Omental fat pad (tissue), 4 donors: ENCODE results near the gene C3orf49. TPM values are rescaled to one million over a fixed set of nuclear protein-coding genes. Genes with fewer than 3 reads are reported as not detected.

Source experiments
- ATAC-seq: fragments of 150-250 bp; one replicate; pipeline ENCODE4 v1.9.1; 2016; ENCODE audit warnings: mild to moderate bottlenecking, moderate library complexity; ENCODE audit not compliant: low FRiP score
- DNase-seq: peaks from one replicate; pipeline ENCODE4 v3.0.0-alpha.2; 2019; ENCODE audit warnings: low spot score
- CTCF ChIP-seq, 3 donors: fragments of 450-650 bp; IDR thresholded peaks; one replicate each; pipeline ENCODE4 v1.5.1; 2016 to 2017; ENCODE audit warnings: antibody characterized with exemption in 3 of 3, mild to moderate bottlenecking in 3 of 3, moderate library complexity in 2 of 3
- total RNA-seq, 4 donors: library from RNA; depleted of rRNA; stranded (reverse); fragments of >200 nt; gene quantifications; one replicate each; pipeline ENCODE4 v1.1.0, GENCODE V29; 2016

Gene C3orf49
- total RNA-seq, 4 donors from 2014 or later = not detected

GRCh38 chr3:63877737-63878393 is 58.8 kb downstream of the C3orf49 start:
- no peak for DNase-seq
- no peak for TF ChIP-seq CTCF (IDR thresholded peaks at IDR 0.05)
- no peak for ATAC-seq

DNA sequence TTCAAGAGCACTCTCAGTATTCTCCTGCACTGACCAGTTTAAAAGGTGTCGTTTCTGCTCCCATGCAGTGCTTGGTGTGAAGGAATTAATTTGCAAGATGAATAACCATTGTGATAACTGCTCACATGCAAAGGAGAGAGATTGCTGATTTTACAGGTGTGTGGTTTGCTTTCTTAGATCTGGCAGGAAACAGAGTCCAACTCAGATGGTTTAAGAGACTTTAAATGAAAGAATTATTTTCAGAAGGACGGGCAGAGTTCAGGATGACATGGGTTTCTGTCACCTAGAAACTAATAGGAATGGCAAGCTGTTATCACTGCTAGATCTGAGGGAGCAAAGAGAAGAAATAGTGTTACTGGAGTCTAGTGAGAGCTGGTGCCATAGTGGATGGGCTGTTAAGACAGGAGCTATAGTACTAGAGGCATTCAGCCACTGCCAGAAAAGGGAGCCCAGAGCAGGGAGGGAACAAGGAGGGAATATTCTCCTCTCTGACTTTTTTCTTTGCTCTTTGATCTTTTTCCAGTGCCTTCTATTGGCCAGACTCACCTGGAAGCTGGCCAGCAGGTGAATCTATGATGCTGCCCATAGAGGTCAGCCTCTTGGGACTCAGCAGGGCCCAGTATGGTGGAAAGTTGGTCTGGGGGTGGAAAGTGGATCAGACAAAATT is 59.4 kb downstream of the C3orf49 start:
- TF ChIP-seq CTCF (IDR thresholded peaks at IDR 0.05) = no peak
- DNase-seq (no peak), ATAC-seq (no peak)

GRCh38 chr3:63880653-63881052 is 61.6 kb downstream of the C3orf49 start:
- no peak for ATAC-seq

DNA sequence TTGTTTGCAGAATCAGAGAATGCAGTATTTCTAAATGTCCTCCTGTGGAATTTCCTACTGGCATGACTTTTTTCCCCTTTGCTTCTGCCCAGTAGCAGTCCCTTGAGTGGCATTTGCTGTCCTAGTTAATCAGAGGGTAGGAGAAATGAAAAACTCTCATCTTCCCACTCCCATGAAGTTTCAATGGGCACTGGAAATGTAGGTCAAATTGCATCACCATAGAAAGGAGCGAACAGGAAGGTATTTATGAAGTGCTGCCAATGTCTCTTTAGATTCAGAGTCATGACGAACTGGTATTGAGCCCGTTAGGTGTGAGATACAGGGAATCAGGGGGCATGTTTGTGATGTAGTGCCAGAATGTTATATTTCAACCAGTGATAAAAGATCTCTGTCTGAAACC is 67.8 kb downstream of the C3orf49 start:
- DNase-seq = no peak
- TF ChIP-seq CTCF (IDR thresholded peaks at IDR 0.05) = no peak
- no peak for ATAC-seq

More at GRCh38 chr3:63880653-63881052, 61.6 kb downstream of the C3orf49 start:
- TF ChIP-seq CTCF (IDR thresholded peaks at IDR 0.05) = no peak
- no peak for DNase-seq

DNA sequence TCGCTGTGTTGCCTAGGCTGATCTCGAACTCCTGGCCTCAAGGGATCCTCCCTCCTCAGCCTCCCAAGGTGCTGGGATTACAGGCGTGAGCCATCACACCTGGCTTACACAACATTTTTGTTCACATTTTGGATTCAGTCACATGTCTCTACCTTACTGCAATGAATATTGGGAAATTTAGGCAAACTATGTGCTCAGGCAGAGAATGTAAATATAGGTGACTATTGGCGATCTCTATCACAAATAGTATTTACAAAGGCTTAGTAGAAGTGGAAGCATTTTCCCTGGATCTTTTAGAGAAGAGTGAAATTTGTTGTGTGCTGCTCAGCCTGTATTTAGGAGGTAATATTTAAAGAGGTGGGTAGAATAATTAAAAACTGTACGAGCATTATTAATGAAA is 72.4 kb downstream of the C3orf49 start:
- no peak for TF ChIP-seq CTCF (IDR thresholded peaks at IDR 0.05)
- ATAC-seq (no peak), DNase-seq (no peak)

DNA sequence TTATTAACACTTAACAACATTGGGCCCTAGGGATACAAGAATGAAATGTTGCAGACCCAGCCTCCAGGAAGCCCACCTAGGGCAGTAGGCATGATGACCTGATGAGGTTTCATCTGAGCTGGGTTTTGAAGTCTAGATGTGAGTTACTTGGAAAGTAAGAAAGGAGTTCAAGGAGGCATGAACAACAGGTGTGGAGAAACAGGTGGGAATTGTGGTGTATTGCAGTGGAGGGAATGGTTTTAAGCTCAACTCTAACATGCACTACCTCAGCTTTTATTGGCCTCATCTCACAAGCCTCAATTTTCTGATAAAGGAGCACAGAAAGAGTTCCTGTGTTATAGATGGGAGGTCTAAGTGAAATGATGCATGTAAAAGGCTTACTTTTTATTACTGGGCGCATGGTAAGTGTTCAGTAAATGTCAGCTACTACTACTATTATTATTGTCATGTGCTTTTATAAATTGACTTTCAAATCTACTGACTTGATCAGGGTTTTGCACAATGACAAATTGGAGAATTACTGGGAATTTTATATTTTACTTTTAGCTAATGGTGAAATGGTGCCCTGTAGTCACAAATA is 73.8 kb downstream of the C3orf49 start:
- no peak for TF ChIP-seq CTCF (IDR thresholded peaks at IDR 0.05)
- no peak for ATAC-seq
- DNase-seq = no peak
